Neural progenitor cell (in vitro differentiated cells): Measurements from ENCODE around the gene PERM1.

Source experiments
- EZH2 ChIP-seq: fragments of 200-600 bp; sonication (generic); IDR thresholded peaks from 2 replicates; pipeline ENCODE4 v1.6.1; 2017; ENCODE audit warnings: antibody characterized with exemption, mild to moderate bottlenecking, moderate library complexity
- EZH2phosphoT487 ChIP-seq: fragments of 200-600 bp; sonication (generic); IDR thresholded peaks from 2 replicates; pipeline ENCODE4 v1.6.1; 2017; ENCODE audit warnings: antibody characterized with exemption
- TF ChIP-seq, protein P1 (sequence below): fragments of 200-600 bp; sonication (generic); IDR thresholded peaks from 2 replicates; pipeline ENCODE4 v1.5.1; 2017; ENCODE audit warnings: antibody characterized with exemption, mild to moderate bottlenecking

DNA sequence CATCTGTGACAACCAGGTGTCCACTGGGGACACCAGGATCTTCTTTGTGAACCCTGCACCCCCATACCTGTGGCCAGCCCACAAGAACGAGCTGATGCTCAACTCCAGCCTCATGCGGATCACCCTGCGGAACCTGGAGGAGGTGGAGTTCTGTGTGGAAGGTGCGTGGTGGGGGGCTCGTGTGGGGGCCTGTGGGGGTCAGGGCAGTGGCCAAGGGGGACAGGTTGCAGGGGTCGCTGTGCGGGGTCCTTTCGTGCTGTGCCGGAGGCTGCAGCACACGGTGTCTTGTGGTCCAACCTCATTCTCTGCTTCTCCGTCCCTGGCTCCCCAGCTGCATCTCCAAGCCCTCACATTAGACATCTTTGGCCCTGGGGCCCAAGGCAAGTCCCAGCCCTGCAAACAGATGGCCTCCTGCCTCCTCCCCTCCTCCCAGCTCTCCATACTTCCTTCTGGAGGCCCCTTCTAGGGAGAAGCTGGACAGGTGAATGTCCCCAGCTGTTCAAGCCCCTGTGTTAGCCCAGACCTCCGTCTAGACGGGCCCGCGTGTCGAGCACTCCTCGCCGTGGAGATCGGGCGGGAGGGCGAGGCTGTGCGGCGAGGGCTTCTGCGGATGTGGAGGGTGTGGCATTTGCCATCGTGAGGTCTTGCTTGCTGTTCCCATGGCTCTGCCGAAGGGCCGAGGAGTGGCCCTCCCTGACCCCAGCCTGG, 40.6 kb upstream of the PERM1 start:
- TF ChIP-seq EZH2, result no peak
- TF ChIP-seq, protein P1, sequence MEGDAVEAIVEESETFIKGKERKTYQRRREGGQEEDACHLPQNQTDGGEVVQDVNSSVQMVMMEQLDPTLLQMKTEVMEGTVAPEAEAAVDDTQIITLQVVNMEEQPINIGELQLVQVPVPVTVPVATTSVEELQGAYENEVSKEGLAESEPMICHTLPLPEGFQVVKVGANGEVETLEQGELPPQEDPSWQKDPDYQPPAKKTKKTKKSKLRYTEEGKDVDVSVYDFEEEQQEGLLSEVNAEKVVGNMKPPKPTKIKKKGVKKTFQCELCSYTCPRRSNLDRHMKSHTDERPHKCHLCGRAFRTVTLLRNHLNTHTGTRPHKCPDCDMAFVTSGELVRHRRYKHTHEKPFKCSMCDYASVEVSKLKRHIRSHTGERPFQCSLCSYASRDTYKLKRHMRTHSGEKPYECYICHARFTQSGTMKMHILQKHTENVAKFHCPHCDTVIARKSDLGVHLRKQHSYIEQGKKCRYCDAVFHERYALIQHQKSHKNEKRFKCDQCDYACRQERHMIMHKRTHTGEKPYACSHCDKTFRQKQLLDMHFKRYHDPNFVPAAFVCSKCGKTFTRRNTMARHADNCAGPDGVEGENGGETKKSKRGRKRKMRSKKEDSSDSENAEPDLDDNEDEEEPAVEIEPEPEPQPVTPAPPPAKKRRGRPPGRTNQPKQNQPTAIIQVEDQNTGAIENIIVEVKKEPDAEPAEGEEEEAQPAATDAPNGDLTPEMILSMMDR, result no peak
- no peak for TF ChIP-seq EZH2phosphoT487
